Measurements from ENCODE around the gene JAKMIP1.
"Not testable (repeated sequence)": the region's sequence is repeated elsewhere in the genome, so short reads cannot be mapped to it uniquely, and the experiment has no call there.

The JAKMIP1 gene

DNA sequence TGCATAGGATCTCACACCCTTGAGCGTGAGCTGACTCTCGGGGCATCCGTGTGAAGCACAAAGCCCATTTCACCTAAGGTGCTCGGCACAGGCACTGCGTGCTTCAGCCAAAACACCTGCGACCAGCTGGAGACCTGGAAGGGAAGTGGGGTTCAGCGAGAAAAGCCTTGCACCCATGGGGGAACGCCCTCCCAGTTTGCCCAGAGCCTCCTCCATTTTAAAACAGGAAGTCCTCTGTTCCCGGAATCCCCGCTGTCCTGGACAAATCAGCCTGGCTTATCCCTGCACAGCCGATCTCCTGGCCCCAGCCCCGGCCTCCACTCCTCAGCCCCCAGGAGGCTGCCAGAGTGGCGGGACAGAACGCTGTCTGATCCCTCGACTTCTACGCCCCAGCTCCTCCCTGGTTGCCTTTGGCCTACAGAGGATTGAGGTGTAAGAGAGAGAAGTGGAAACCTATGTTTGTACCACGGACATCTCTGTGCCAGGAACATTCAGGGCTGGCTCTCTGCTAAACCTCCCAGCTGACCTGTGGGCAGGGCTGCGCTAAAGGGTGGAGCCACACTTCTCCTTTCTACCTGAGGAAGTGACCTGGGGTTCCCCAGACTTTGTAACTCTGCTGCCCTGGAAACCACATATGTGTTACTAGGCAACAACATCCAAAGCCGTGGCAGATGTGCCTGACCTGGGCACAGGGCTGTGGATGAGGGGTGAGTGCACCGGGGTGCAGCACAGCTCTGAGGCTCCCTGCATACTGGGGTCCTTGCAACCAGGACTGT lies 178.3 kb downstream of the JAKMIP1 start:
- DNase-seq (ENCODE audit: extremely low read depth in 1 of 2, low read depth in 1 of 2) = no peak

DNA sequence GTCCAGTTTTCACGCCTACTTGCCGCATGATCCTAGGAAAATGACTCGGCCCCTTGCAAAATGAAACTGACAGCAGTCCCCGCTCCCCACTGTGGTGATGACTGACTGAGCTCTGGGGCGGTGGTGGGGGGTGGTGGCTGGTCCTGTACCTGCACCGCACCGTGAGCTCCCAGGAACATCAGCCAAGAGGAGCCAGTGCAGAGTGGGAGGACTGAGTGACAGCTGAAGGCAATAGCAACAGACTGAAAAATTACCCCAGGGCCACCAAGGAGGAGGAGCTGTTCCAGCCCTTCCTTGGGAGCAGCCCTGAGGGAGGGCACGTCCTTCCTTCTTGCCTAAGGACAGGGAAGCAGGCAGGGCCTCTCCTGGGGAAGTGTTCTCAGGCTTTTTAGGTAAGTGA lies 179.7 kb downstream of the JAKMIP1 start:
- no peak for DNase-seq (ENCODE audit: extremely low read depth in 1 of 2, low read depth in 1 of 2)

DNA sequence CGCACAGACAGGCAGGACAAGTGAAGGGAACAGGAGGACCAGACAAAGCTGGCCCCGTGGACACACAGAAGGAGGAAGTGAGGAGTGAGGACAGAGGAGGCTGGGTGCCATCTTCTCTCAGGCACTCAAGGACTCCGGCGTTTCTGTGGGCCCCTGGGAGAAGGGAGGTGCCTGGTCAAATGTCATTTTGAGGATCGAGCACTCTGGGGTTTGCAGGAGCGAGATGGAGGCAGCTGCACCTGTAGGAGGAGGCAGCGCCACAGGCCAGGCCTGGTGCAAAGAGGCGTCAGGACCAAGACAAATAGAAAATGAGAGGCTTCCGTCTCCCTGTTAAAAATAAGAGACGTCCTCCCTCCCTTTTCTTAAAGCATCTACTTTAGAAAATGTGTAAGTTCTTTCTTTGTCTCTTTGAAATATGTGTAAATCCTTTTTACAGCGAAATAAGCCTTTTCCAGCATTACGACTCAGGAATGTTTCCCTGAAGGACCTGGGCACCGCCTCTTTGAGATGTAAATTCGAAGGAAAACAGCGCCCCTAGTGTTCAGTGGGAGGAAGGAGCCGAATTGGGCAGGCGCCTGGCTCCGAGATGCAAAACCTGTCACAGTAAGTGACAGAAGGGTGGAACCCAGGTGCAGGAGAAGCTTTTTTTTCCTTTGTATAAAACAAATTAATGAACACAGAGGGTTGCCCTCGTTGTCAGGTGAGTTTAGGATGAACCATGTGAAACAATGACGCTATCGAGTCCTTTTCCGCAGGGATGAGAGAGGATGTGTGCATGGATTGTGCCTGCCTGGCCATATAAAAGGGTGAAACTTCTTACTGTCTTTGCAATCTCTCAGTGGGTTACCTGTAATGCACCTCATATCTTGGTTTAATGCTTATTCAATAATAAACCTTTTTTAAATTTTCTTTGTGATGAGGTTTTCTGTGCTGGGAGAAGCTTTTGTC lies 180.8 kb downstream of the JAKMIP1 start:
- DNase-seq (ENCODE audit: extremely low read depth in 1 of 2, low read depth in 1 of 2) = no peak

DNA sequence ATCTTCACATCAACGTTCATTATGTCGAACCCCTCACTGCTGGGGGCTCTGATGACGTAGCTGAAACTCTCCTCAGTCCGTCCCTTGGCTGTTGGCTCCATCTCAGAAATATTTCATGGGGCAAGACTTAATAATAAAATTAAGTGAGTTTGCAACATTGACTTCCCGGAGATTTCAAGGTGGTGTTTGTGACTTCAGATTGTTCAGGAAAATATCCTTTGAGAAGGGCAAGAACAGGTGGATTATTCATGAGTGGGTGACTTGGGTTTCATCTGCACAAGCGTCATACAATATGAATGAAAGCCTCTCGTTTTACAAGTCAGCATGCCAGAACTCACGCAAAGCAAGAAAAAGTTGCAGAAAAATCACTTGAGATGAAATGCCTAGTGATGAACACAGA lies 182.0 kb downstream of the JAKMIP1 start, which contains the start of gene C4orf50:
C4orf50 (minus strand) TSS at position 101 of the 400 bp plus-strand sequence.
- DNase-seq (ENCODE audit: extremely low read depth in 1 of 2, low read depth in 1 of 2) = no peak

DNA sequence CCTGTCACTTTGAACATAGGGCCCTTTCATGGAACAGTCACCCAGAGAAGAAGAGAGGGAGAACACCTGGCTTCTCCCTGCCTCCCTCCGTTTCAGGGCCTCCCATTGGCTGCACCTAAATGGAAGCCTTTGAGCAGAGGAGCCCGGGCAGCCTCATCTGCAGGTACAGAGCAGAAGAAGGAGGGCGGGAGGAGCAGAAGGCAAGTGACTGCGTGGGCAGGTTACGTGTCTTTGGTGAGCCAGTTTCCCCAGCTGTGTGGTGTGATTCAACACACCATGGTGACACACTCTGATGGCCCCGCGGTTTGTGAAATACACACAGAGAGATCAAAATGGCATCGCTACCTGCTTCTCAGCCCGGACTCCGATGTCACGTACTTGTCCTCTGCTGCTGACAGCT lies 182.5 kb downstream of the JAKMIP1 start:
- DNase-seq (ENCODE audit: extremely low read depth in 1 of 2, low read depth in 1 of 2) = no peak

DNA sequence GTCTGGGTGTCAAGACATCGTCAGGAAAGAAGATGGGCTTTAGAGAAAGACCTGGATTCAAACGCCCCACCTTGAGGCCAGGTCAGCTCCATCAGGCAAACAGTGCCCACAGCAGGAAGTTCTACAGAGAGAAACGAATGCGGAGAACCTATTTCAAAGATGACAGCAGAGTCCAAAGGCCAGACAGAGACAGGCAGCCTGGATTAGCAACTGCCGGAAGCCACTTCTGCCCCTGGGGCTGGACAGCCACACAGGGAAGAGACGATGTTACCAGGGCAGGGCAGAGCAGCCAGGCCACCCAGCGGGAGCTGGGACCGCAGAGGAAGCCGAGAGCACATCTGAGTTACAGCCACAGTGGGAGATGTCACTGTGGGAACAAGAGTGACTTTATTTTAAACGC lies 183.3 kb downstream of the JAKMIP1 start:
- no peak for DNase-seq (ENCODE audit: extremely low read depth in 1 of 2, low read depth in 1 of 2)

DNA sequence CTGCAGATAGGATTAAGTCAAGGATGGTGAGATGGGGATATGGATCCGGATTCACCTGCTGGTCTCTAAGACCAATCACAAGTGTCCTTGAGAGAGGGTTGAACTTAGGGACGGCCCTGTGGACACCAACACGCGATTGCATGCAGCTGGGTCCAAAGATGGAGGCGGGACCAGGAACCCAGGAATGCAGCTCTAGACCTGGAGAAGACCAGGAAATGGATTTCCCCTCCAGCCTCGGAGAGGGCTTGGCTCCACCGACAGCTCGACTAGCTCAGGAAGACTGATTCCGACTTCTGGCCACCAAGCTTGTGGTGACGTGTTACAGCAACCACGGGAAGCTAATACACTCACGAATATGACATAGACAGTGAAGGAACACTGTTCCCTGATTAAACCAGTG lies 186.8 kb downstream of the JAKMIP1 start:
- DNase-seq (ENCODE audit: extremely low read depth in 1 of 2, low read depth in 1 of 2) = no peak

DNA sequence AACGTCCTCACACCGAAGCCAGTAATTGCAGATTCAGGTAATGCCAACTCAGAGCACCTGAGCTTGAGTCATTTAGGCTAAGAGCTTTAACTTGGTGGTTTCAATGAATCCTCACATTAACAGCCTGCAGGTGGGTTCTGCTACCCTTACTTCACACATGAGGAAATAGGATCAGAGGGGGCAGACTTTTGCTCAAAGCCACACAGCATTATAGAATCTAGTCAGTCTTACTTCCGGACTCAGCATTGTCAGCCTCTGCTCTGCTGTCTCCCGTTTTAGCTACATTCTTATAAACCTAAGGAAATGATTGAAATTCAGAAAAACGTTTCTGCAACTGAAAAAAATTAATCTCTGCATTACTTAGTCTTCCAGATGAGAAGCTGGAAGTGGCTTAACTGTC lies 188.1 kb downstream of the JAKMIP1 start:
- no peak for DNase-seq (ENCODE audit: extremely low read depth in 1 of 2, low read depth in 1 of 2)

DNA sequence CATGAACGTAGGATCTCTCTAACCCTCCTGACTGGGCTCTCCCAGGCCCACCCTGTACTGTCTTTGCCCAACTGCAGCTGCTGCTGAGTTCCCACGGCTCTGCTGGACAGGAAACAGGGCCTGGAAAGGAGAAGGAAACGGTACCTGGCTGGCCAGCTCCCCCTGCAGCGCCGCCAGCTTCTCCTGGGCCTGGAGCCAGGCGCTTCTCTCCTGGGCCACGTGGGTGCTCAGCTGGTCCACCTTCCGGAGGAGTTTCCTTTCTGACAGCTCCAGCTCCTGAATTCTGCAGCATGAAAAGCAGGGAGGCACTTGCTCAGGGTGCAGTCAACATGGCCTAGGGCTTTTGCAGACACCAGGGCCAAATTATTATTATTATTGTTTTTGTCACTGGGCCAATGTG lies 188.7 kb downstream of the JAKMIP1 start:
- no peak for DNase-seq (ENCODE audit: extremely low read depth in 1 of 2, low read depth in 1 of 2)

DNA sequence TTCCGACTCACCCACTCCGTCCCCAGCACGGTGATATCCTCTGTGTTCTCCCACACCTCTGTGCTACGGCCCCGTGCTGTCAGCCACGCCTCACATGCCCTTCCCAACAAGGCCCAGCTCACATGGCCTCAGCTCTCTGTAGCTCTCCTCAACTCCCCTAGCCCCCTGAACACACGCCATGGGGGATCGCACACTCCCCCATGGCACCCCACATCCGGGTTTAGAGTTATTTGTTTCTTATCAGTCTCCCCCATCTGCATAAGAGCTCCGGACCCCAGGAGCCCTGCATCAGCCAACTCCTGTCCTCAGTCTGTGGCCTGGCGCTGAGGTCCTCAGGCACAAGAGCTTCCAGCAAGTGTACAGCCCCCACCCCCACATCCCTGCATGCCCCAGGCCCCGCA lies 189.1 kb downstream of the JAKMIP1 start:
- DNase-seq (ENCODE audit: extremely low read depth in 1 of 2, low read depth in 1 of 2) = no peak

DNA sequence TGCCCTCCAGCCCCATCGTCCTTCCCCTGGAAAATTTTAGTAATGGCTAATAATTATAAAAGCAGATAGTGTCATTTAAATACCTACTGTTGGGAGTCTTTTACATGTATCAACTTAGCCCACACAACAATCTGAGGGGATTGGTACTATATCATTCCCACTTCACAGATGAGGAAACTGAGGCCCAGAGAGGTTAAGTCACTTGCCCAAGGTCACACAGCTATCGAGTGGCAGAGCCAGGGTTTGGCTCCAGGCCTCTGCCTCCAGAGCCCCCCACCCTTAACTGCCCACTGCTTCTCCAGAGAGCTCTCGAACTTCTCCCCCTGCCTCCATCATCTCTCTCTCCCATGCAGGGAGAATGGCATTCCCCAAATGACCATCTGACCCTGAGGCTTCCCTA lies 189.6 kb downstream of the JAKMIP1 start:
- no peak for DNase-seq (ENCODE audit: extremely low read depth in 1 of 2, low read depth in 1 of 2)

DNA sequence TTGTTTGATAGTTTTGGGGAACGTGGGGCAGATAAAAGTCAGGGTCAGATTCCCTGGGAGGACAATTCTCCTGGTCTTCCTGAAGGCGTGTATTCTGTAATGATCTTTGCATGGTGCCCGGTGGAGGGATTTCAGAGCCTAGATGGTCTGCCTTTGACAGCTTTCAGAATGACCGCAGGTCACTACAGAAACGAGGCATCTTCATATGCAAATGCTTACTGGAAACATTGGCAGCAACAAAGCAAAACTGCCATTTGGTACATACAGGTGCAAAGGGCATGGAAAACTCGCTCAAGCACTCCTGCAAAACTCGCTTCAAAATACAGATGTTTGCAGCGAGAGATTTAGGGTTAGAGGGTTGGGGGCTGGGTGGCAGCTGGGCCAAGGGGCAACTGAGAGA lies 190.9 kb downstream of the JAKMIP1 start:
- no peak for DNase-seq (ENCODE audit: extremely low read depth in 1 of 2, low read depth in 1 of 2)

DNA sequence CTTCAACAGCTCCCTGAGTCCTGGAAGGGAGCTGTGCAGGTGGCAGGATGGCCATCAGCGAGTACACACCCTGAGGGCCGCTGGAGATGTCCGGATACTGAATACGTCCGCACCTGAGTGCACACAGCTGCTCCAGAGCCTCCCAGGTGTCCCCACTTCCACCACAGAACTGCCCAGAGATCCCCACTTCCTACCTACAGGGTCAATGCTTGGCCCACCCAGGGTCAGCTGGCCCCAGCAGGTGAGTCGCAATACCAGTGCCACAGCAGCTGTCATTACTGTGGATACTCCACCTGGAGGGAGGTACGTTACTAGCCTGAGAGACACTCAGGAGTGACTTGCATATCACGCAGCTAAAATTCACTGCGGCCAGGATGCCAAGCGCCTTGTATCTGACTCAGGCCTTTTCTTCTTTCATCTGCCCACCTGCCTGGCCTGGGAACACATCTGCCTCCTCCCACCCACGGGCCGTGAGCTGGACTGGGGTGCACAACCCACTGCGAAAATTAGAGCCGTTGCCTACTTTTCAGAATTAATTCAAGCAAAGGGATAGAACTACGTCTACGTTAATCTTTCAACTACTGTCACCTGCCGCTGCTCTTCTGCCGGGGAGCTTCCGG lies 191.5 kb downstream of the JAKMIP1 start:
- DNase-seq (ENCODE audit: extremely low read depth in 1 of 2, low read depth in 1 of 2) = no peak

DNA sequence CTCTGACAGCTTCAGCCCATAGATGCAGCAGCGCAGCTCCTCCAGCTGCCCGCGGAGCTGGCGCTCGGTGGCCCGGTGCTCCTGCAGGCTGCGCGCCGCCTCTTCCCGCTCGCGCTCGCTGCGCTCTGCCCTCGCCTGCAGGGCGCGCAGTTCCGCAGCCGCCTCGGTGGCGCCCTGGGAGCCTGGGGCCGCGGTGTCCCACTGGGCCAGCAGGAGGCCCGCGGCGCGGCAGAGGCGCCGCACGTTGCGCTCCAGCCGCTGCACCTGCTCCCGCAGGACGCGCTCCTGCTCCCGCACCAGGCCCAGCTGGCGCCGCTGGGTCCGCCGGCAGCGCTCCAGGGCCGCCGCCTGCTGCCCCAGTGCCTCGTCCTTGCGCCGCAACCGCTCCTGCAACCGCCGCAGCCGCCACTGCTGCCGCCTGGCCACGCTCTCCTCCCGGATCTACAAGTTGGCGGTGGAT lies 192.2 kb downstream of the JAKMIP1 start:
- no peak for DNase-seq (ENCODE audit: extremely low read depth in 1 of 2, low read depth in 1 of 2)

DNA sequence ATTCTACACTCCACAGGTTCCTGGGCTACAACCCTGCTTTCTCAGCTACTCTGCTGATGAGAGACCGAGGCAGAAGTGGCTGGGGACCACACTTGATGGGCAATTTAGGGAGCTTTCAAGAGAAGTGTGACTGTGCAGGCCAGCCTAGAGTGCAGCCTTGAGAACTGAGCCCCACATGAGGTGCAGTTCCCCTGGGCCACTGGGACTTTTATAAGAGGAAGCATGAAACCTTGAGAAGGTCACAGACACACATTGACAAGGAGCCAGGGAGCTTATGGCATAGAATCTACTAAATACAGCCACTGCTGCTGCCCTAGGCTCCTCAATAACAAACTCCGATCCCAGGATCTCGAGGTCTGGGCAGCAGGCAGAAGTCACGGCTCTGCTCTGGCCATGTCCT lies 195.2 kb downstream of the JAKMIP1 start:
- no peak for DNase-seq (ENCODE audit: extremely low read depth in 1 of 2, low read depth in 1 of 2)

DNA sequence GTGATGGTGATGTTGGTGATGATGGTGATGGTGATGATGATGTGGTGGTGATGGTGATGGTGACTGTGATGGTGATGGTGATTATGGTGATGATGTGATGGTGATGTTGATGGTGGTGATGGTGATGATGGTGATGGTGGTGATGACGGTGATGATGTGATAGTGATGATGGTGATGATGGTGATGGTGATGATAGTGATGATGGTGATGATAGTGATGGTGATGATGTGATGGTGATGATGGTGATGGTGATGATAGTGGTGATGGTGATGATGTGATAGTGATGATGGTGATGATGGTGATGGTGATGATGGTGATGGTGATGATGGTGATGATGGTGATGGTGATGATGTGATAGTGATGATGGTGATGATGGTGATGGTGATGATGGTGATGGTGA lies 196.9 kb downstream of the JAKMIP1 start:
- DNase-seq (ENCODE audit: extremely low read depth in 1 of 2, low read depth in 1 of 2) = not testable (repeated sequence)

DNA sequence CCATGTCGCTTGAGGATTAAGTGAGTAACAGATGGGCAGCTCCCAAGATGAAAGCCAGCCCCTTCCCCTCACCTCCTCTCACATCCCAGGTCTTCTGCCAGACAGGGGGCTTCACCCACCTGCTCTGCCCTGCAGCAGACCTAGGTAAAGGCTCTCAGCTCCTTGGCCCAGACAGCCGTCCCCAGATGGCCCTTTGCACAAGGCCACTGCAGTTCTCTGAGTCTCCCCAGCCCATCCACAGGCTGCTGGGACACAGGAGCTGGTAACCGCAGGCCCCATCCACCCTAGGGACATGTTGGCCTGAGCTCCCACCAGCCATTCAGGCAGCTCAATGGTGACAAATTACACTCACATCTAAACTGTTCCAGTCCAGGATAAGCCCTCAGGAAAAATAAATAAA lies 197.4 kb downstream of the JAKMIP1 start:
- no peak for DNase-seq (ENCODE audit: extremely low read depth in 1 of 2, low read depth in 1 of 2)

DNA sequence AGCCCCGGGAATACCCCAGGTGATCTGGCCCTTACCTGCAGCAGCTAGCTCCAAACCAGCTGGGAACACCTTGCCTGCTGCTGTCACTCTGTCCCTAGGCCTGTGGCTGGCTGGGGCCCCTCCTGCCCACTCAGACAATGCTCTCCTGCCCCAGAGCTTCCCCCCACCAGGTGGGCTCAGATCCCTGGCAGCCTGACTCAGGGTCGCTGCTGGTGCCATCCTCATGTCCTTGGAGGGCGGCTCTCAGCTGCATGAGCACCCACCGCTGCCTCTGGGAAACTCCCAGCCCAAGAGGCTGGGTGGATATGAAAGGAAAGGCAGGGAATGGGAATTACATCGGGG lies 197.9 kb downstream of the JAKMIP1 start:
- DNase-seq (ENCODE audit: extremely low read depth in 1 of 2, low read depth in 1 of 2) = no peak

DNA sequence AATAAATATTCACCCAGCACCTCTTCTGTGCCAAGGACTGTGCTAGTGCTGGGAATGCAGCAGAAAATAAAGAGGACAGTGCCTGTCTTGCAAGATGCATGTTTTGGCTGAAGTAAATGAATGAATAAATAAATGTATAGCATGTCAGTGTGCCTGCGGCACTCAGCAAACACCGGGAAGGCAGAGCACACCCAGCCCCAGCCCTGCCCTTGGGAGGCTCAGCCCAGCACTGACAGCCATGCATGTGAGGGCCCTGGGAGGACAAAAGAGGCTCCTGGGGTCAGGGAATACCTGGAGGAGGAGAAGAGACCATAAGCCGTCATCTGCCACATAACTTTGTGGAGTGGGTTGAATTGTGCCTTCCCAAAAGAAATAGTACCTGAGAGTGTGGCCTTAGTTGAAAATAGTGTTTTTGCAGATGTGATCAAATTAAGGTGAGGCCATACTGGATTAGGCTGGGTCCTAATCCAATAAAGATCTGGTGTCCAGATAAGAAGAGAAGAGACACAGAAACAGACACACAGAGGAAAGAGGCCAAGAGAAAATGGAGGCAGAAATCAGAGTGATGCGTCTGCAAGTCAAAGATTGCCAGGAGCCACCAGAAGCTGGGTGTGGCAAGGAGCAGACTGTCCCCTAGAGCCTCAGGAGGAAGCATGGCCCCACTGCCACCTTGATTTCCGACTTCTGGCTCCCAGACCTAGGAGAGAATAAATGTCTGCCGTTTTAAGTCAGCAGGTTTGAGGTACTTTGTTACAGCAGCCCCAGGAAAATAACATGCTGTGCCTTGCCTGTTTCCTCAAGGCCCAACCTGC lies 198.5 kb downstream of the JAKMIP1 start:
- DNase-seq (ENCODE audit: extremely low read depth in 1 of 2, low read depth in 1 of 2) = no peak

DNA sequence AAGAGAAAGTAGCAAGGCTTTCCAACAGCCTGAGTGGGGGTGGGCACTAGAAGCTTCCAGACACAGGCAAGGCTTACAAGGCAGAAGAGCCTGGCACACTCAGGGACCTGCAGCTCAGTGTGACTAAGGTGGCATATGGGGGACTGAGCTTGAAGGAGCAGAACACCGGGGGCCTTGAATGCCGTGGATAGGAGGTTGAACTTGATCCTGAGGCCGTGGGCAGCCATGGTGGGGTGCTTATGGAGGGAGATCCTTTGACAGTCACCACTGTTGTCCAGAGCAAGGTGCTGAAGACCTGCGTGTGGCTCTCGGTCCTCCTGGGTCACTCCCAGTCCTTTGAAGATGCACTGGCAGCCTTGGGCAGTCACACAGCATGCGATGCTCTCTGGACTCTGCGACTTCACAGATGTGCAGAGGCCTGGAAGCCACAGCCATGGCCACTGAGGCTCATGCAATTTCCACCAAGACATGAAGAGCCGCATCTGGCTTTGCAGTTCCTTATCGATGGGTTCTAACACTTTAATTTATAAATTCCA lies 200.5 kb downstream of the JAKMIP1 start:
- no peak for DNase-seq (ENCODE audit: extremely low read depth in 1 of 2, low read depth in 1 of 2)
